Neural progenitor cell (in vitro differentiated cells): ENCODE data around the gene OR2J2. TPM values are rescaled to one million over a fixed set of nuclear protein-coding genes. Genes with fewer than 3 reads are reported as not detected.
"Not testable (repeated sequence)": the region's sequence is repeated elsewhere in the genome, so short reads cannot be mapped to it uniquely, and the experiment has no call there.

Source experiments
- DNase-seq: peaks from one replicate; pipeline ENCODE4 v3.0.0-alpha.2; 2016; ENCODE audit warnings: low spot score
- H2AFZ ChIP-seq: fragments of 200-600 bp; sonication (generic); replicated peaks from 2 replicates; pipeline ENCODE4 v1.6.1; 2016; ENCODE audit warnings: antibody characterized with exemption
- H3F3A ChIP-seq: fragments of 200-600 bp; sonication (generic); 2 replicates; pipeline ENCODE4 v1.6.1; 2016; ENCODE audit warnings: antibody characterized with exemption, low read depth
- H3K27ac ChIP-seq: fragments of 200-600 bp; sonication (generic); 2 replicates; pipeline ENCODE4 v1.5.1; 2016; ENCODE audit warnings: mild to moderate bottlenecking
- H3K27me3 ChIP-seq: fragments of 200-600 bp; sonication (generic); 2 replicates; pipeline ENCODE4 v1.6.1; 2016; ENCODE audit warnings: mild to moderate bottlenecking, moderate library complexity
- H3K36me3 ChIP-seq: fragments of 200-600 bp; sonication (generic); 2 replicates; pipeline ENCODE4 v1.5.1; 2016
- H3K4me1 ChIP-seq: fragments of 200-600 bp; sonication (generic); 2 replicates; pipeline ENCODE4 v1.6.1; 2016; ENCODE audit warnings: mixed run types
- H3K4me2 ChIP-seq: fragments of 200-600 bp; sonication (generic); 2 replicates; pipeline ENCODE4 v1.6.1; 2016
- H3K4me3 ChIP-seq: fragments of 200-600 bp; sonication (generic); 2 replicates; pipeline ENCODE4 v1.5.1; 2016
- H3K79me2 ChIP-seq: fragments of 200-600 bp; sonication (generic); 2 replicates; pipeline ENCODE4 v1.6.1; 2016; ENCODE audit warnings: low read depth
- H3K9ac ChIP-seq: fragments of 200-600 bp; sonication (generic); 2 replicates; pipeline ENCODE4 v1.6.1; 2016
- H3K9me3 ChIP-seq: fragments of 200-600 bp; sonication (generic); 2 replicates; pipeline ENCODE4 v1.5.1; 2016; ENCODE audit warnings: low read depth
- H4K20me1 ChIP-seq: fragments of 200-600 bp; sonication (generic); 2 replicates; pipeline ENCODE4 v1.6.1; 2016; ENCODE audit warnings: low read depth
- H3K27ac Mint-ChIP-seq: 3 replicates; pipeline ENCODE4 v1.8.0; 2021; ENCODE audit warnings: mixed read lengths
- H3K27me3 Mint-ChIP-seq: 2 replicates; pipeline ENCODE4 v1.8.0; 2022; ENCODE audit warnings: low read depth, mild to moderate bottlenecking, inconsistent platforms, moderate library complexity, mixed read lengths; ENCODE audit not compliant: insufficient read depth
- H3K36me3 Mint-ChIP-seq: 3 replicates; pipeline ENCODE4 v1.8.0; 2021; ENCODE audit warnings: mixed read lengths
- H3K4me1 Mint-ChIP-seq: 3 replicates; pipeline ENCODE4 v1.8.0; 2021; ENCODE audit warnings: mixed read lengths
- H3K4me3 Mint-ChIP-seq: 3 replicates; pipeline ENCODE4 v1.8.0; 2021; ENCODE audit warnings: mild to moderate bottlenecking, moderate library complexity, mixed read lengths
- H3K9me3 Mint-ChIP-seq: 3 replicates; pipeline ENCODE4 v1.8.0; 2020; ENCODE audit warnings: mixed read lengths
- CTCF ChIP-seq: fragments of 200-600 bp; sonication (generic); IDR thresholded peaks from 2 replicates; pipeline ENCODE4 v1.5.1; 2017; ENCODE audit warnings: antibody characterized with exemption, mild to moderate bottlenecking
- EZH2 ChIP-seq: fragments of 200-600 bp; sonication (generic); IDR thresholded peaks from 2 replicates; pipeline ENCODE4 v1.6.1; 2017; ENCODE audit warnings: antibody characterized with exemption, mild to moderate bottlenecking, moderate library complexity
- EZH2phosphoT487 ChIP-seq: fragments of 200-600 bp; sonication (generic); IDR thresholded peaks from 2 replicates; pipeline ENCODE4 v1.6.1; 2017; ENCODE audit warnings: antibody characterized with exemption
- total RNA-seq: library from RNA; depleted of rRNA; stranded (reverse); fragments of >200 nt; gene quantifications from 2 replicates; pipeline ENCODE4 v1.2.3, GENCODE V29; 2015; ENCODE audit warnings: low replicate concordance

Gene OR2J2
- 0.09 TPM in 1 of 2 replicates, not detected in the other for total RNA-seq

GRCh38 chr6:29170607-29171006 lies at the start of gene OR2J2:
OR2J2 (plus strand) TSS chr6:29170907; CDS start chr6:29173636, 2,729 bp downstream.
- H3K4me3 Mint-ChIP-seq, H4K20me1 ChIP-seq, H3F3A ChIP-seq, H3K4me1 ChIP-seq, H3K9me3 Mint-ChIP-seq, H3K4me3 ChIP-seq, DNase-seq, H3K79me2 ChIP-seq, H3K27me3 ChIP-seq, H2AFZ ChIP-seq, H3K36me3 Mint-ChIP-seq, H3K36me3 ChIP-seq, H3K27me3 Mint-ChIP-seq, H3K4me1 Mint-ChIP-seq, H3K27ac ChIP-seq, H3K9ac ChIP-seq, H3K27ac Mint-ChIP-seq, H3K9me3 ChIP-seq, H3K4me2 ChIP-seq: not testable (repeated sequence)

GRCh38 chr6:29129326-29130012 lies 41.2 kb upstream of the OR2J2 start:
- H3K27ac Mint-ChIP-seq = no peak overlapping the region
- H3K4me3 Mint-ChIP-seq = no peak overlapping the region
- TF ChIP-seq EZH2phosphoT487 (no peak), CTCF (no peak), EZH2 (no peak)
- no peaks in the 10 kb centered on the region for H3K9me3 Mint-ChIP-seq
- Histone ChIP-seq H3K4me1 (no peaks in the 10 kb centered on the region), H3K4me2 (no peak overlapping the region), H3K79me2 (no peaks in the 10 kb centered on the region), H3K27me3 (no peaks in the 10 kb centered on the region), H3K36me3 (no peaks in the 10 kb centered on the region), H3K9me3 (no peaks in the 10 kb centered on the region), H3K9ac (no peak overlapping the region), H3K27ac (no peak overlapping the region), H3K4me3 (no peak overlapping the region), H4K20me1 (no peaks in the 10 kb centered on the region), H2AFZ (no peak overlapping the region), H3F3A (no peaks in the 10 kb centered on the region)
- H3K36me3 Mint-ChIP-seq = no peaks in the 10 kb centered on the region
- DNase-seq = no peak
- H3K27me3 Mint-ChIP-seq = no peaks in the 10 kb centered on the region
- H3K4me1 Mint-ChIP-seq = no peaks in the 10 kb centered on the region

GRCh38 chr6:29130644-29131043 lies 40.1 kb upstream of the OR2J2 start:
- Histone ChIP-seq H3F3A (no peaks in the 10 kb centered on the region), H3K4me1 (no peaks in the 10 kb centered on the region), H3K27ac (no peak overlapping the region), H3K79me2 (no peaks in the 10 kb centered on the region), H3K4me3 (no peak overlapping the region), H2AFZ (no peak overlapping the region), H3K27me3 (no peaks in the 10 kb centered on the region), H3K4me2 (no peak overlapping the region), H4K20me1 (no peaks in the 10 kb centered on the region), H3K9ac (no peak overlapping the region), H3K36me3 (no peaks in the 10 kb centered on the region), H3K9me3 (no peaks in the 10 kb centered on the region)
- no peaks in the 10 kb centered on the region for H3K4me1 Mint-ChIP-seq
- DNase-seq = no peak
- no peak overlapping the region for H3K27ac Mint-ChIP-seq
- H3K4me3 Mint-ChIP-seq = no peak overlapping the region
- no peaks in the 10 kb centered on the region for H3K9me3 Mint-ChIP-seq
- no peak for TF ChIP-seq EZH2phosphoT487
- TF ChIP-seq CTCF = no peak
- TF ChIP-seq EZH2 = no peak
- no peaks in the 10 kb centered on the region for H3K27me3 Mint-ChIP-seq
- no peaks in the 10 kb centered on the region for H3K36me3 Mint-ChIP-seq

GRCh38 chr6:29131691-29132090 lies 39.0 kb upstream of the OR2J2 start:
- Histone ChIP-seq H4K20me1 (no peaks in the 10 kb centered on the region), H3K4me2 (no peak overlapping the region), H3K27ac (no peak overlapping the region), H3K79me2 (no peaks in the 10 kb centered on the region), H3K36me3 (no peaks in the 10 kb centered on the region), H3K4me3 (no peak overlapping the region), H3K27me3 (no peaks in the 10 kb centered on the region), H2AFZ (no peak overlapping the region), H3K4me1 (no peaks in the 10 kb centered on the region), H3F3A (no peaks in the 10 kb centered on the region), H3K9me3 (no peaks in the 10 kb centered on the region), H3K9ac (no peak overlapping the region)
- Mint-ChIP-seq H3K4me1 (no peaks in the 10 kb centered on the region), H3K9me3 (no peaks in the 10 kb centered on the region), H3K4me3 (no peak overlapping the region), H3K36me3 (no peaks in the 10 kb centered on the region), H3K27me3 (no peaks in the 10 kb centered on the region), H3K27ac (no peak overlapping the region)
- TF ChIP-seq EZH2 (no peak), CTCF (no peak), EZH2phosphoT487 (no peak)
- no peak for DNase-seq
